HG03439 (cell line): ENCODE measurements around the gene CAV1.

Experiments
- ATAC-seq: cut with Tn5 transposase; IDR thresholded peaks from one replicate; pipeline ENCODE4 v1.9.1; 2021; ENCODE audit warnings: mild to moderate bottlenecking, moderate library complexity; ENCODE audit not compliant: unreplicated experiment

Gene CAV1

DNA sequence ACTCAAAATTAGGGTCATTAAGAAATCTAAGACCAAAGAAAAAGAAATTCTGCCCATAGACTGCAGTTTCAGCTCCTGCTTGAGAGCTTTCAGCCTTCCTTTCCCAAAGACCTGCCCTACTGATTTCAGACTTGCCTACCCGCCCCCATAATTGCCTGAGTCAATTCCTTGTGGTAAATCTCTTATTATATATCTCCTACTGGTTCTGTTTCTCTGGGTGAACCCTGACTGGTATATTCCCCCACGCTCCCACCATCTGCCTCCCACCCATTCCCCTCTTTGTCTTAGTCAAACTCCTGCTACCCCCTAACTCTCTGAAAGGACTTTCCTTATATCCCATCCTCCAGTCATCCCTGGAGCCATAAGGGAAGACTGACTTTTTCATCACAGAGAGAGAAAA, 82.5 kb downstream of the CAV1 start:
- ATAC-seq: no peak

DNA sequence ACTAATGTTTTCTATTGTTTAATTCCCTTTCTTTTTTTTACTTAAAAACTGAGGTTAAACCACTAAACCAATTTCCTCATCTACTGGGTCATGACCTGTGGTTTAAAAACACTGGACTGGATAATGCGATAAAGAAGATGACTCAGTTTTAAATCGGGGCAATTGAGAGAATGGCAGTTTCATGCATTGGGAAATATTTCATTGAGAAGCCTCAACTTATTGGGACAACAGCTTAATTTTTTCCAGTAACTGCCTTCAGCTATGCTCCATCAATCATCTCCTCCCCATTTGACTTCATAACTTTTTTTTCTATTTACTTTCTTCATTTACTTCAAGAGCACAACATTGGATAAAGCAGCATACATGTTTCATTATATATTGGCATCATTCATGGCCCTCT, 85.4 kb downstream of the CAV1 start:
- ATAC-seq: no peak

- no peak for ATAC-seq
Measured at GRCh38 chr7:116610721-116611120, 85.9 kb downstream of the CAV1 start.
